SU-DHL-6 (cell line): Measurements from ENCODE around the gene RCC2.

Experiments
- EZH2phosphoT487 ChIP-seq: fragments of 200-600 bp; sonication (generic), shearing (Covaris generic); conservative IDR thresholded peaks from 2 replicates; pipeline ENCODE4 v1.6.1; 2018; ENCODE audit warnings: mild to moderate bottlenecking, antibody characterized with exemption, low read length, moderate library complexity, mixed read lengths
- TF ChIP-seq, protein P1 (sequence below): fragments of 200-600 bp; sonication (generic); IDR thresholded peaks from one replicate; pipeline ENCODE4 v1.5.1; 2017; ENCODE audit warnings: antibody characterized with exemption, mild to moderate bottlenecking, low read length, moderate library complexity; ENCODE audit not compliant: insufficient read depth, poor library complexity, severe bottlenecking

DNA sequence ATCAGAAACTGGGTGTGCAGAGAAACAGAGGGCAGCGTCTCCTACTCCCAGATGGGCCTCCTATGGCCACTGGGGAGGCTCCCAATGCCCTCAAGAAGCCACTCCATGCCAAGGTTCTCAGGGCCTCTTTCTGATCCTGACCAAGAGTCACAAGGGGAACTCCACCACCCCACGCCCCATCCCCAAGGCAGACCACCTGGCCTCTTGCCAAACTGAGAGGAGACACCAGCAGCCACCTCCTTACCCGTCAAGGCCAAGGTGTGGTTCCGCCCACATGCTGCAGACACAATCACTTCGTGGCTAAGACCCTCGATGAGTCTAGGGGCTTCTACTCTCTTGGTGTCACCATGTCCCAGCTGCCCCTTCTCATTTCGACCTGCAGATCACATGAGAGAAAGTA lies 17.0 kb downstream of the RCC2 start:
- TF ChIP-seq, protein P1, sequence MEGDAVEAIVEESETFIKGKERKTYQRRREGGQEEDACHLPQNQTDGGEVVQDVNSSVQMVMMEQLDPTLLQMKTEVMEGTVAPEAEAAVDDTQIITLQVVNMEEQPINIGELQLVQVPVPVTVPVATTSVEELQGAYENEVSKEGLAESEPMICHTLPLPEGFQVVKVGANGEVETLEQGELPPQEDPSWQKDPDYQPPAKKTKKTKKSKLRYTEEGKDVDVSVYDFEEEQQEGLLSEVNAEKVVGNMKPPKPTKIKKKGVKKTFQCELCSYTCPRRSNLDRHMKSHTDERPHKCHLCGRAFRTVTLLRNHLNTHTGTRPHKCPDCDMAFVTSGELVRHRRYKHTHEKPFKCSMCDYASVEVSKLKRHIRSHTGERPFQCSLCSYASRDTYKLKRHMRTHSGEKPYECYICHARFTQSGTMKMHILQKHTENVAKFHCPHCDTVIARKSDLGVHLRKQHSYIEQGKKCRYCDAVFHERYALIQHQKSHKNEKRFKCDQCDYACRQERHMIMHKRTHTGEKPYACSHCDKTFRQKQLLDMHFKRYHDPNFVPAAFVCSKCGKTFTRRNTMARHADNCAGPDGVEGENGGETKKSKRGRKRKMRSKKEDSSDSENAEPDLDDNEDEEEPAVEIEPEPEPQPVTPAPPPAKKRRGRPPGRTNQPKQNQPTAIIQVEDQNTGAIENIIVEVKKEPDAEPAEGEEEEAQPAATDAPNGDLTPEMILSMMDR: no peak
- TF ChIP-seq EZH2phosphoT487: no peak
